Endothelial cell of umbilical vein (primary cell): ENCODE measurements around the gene LZTS3.

Source experiments
- EZH2 ChIP-seq: IDR thresholded peaks from 2 replicates; pipeline ENCODE4 v1.6.1; 2012; ENCODE audit warnings: borderline replicate concordance, low read depth, mild to moderate bottlenecking, moderate library complexity, low read length, inconsistent platforms; ENCODE audit not compliant: severe bottlenecking
- FOS ChIP-seq: IDR thresholded peaks from 2 replicates; pipeline ENCODE4 v1.6.1; 2011; ENCODE audit warnings: mild to moderate bottlenecking, low read length, moderate library complexity, borderline replicate concordance; ENCODE audit not compliant: insufficient read depth
- GATA2 ChIP-seq: IDR thresholded peaks from 2 replicates; pipeline ENCODE4 v1.7.0; 2011; ENCODE audit warnings: low read depth, mild to moderate bottlenecking, moderate library complexity, mixed read lengths, low read length; ENCODE audit not compliant: insufficient read length, insufficient read depth
- JUN ChIP-seq: IDR thresholded peaks from 2 replicates; pipeline ENCODE4 v1.6.1; 2011; ENCODE audit warnings: borderline replicate concordance, low read depth; ENCODE audit not compliant: insufficient read length, insufficient read depth
- MAX ChIP-seq: IDR thresholded peaks from 2 replicates; pipeline ENCODE4 v1.6.1; 2011; ENCODE audit not compliant: insufficient read depth, insufficient read length
- MYC ChIP-seq: IDR thresholded peaks from one replicate; pipeline ENCODE4 v1.6.1; 2011; ENCODE audit warnings: mild to moderate bottlenecking, low read depth, low read length
- POLR2A ChIP-seq: IDR thresholded peaks from 2 replicates; pipeline ENCODE4 v1.6.1; 2012; ENCODE audit warnings: low read depth, mild to moderate bottlenecking, control low read depth, low read length
- POLR2AphosphoS5 ChIP-seq: IDR thresholded peaks from 2 replicates; pipeline ENCODE4 v1.6.1; 2012; ENCODE audit warnings: low read depth, mild to moderate bottlenecking, control low read depth, low read length, moderate library complexity; ENCODE audit not compliant: insufficient read depth
- TF ChIP-seq, protein P1 (sequence below), 2 donors: IDR thresholded peaks; 1 replicate in 1 of 2; 2 replicates in 1 of 2; pipeline ENCODE4 v1.5.1; 2011; ENCODE audit warnings: low read length in 2 of 2, mild to moderate bottlenecking in 2 of 2, moderate library complexity in 2 of 2, control low read depth in 1 of 2, inconsistent platforms in 1 of 2, low read depth in 1 of 2; ENCODE audit not compliant: insufficient read depth in 1 of 2; ENCODE audit errors: extremely low read depth in 1 of 2

DNA sequence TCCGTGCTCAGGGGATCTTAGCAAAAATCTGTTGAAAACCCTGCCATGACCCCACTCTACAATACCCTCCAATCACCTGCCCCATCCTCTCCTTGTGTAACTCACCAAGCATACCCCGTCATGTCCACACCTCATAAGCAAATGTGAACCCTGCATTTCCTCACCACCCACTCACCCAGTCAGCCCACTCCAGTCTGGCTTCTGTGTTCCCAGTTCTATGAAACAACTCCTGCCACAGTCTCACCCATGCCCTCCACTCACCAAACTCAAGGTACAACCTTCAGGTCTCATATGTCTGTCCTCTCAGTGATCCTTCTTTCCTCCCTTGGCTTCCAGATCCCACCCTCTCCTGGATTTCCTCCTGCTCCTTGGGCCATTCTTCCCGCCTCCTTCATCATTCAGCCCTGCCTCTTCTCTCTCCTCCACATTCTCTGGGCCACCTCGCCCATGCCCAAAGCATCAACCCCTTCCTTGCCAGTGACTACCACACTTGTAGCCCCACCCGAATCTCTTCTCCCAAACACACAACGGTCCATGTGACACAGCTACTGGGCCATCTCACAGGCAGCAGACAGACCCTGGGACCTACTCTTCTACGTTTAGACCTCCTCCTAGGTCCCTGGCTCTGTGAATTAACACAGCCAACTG is 22.4 kb upstream of the LZTS3 start:
- TF ChIP-seq, protein P1, sequence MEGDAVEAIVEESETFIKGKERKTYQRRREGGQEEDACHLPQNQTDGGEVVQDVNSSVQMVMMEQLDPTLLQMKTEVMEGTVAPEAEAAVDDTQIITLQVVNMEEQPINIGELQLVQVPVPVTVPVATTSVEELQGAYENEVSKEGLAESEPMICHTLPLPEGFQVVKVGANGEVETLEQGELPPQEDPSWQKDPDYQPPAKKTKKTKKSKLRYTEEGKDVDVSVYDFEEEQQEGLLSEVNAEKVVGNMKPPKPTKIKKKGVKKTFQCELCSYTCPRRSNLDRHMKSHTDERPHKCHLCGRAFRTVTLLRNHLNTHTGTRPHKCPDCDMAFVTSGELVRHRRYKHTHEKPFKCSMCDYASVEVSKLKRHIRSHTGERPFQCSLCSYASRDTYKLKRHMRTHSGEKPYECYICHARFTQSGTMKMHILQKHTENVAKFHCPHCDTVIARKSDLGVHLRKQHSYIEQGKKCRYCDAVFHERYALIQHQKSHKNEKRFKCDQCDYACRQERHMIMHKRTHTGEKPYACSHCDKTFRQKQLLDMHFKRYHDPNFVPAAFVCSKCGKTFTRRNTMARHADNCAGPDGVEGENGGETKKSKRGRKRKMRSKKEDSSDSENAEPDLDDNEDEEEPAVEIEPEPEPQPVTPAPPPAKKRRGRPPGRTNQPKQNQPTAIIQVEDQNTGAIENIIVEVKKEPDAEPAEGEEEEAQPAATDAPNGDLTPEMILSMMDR (IDR thresholded peaks at IDR 0.05; ENCODE audit: extremely low read depth in 1 of 2, insufficient read depth in 1 of 2, low read depth in 1 of 2, low read length in 2 of 2) = no peak
- no peak for TF ChIP-seq POLR2A
- TF ChIP-seq POLR2AphosphoS5 = no peak
- TF ChIP-seq EZH2 = no peak
- TF ChIP-seq JUN = no peak
- TF ChIP-seq MAX = no peak
- TF ChIP-seq GATA2 = no peak
- TF ChIP-seq FOS = no peak
- TF ChIP-seq MYC = no peak
